Heart left ventricle (tissue), 16 donors: ENCODE results near the gene CACNA1C. TPM values are rescaled to one million over a fixed set of nuclear protein-coding genes. Genes with fewer than 3 reads are reported as not detected.

Experiments used
- ATAC-seq, 4 donors: fragments of 200-7000 bp; cut with Tn5 transposase; one replicate each; pipeline ENCODE4 v1.9.1; 2020 to 2022; ENCODE audit warnings: moderate library complexity in 4 of 4, mild to moderate bottlenecking in 3 of 4, moderate number of reproducible peaks in 1 of 4
- DNase-seq, 5 donors: peaks; one replicate each; pipeline ENCODE4 v3.0.0-alpha.2; 2020
- H3K27ac ChIP-seq, 12 donors: fragments of 200-600 bp; sonication (generic) in 4 of 12; one replicate each; pipeline versions ENCODE4 v1.5.0 to v1.8.0; 2016 to 2022; ENCODE audit warnings: mild to moderate bottlenecking in 2 of 12
- H3K27me3 ChIP-seq, 9 donors: fragments of 200-600 bp; sonication (generic) in 2 of 9; one replicate each; pipeline versions ENCODE4 v1.5.1 to v1.8.0; 2016 to 2022; ENCODE audit warnings: mild to moderate bottlenecking in 3 of 9
- H3K36me3 ChIP-seq, 9 donors: fragments of 200-600 bp; sonication (generic) in 2 of 9; one replicate each; pipeline versions ENCODE4 v1.5.0 to v1.8.0; 2018 to 2022; ENCODE audit warnings: mild to moderate bottlenecking in 2 of 9
- H3K4me1 ChIP-seq, 12 donors: fragments of 200-600 bp; sonication (generic) in 4 of 12; one replicate each; pipeline versions ENCODE4 v1.5.0 to v1.8.0; 2016 to 2022; ENCODE audit warnings: mild to moderate bottlenecking in 3 of 12
- H3K4me3 ChIP-seq, 12 donors: fragments of 200-600 bp; sonication (generic) in 4 of 12; one replicate each; pipeline versions ENCODE4 v1.5.0 to v1.8.0; 2017 to 2022; ENCODE audit warnings: mild to moderate bottlenecking in 9 of 12, moderate library complexity in 4 of 12
- H3K9me3 ChIP-seq, 12 donors: fragments of 200-600 bp; sonication (generic) in 4 of 12; one replicate each; pipeline versions ENCODE4 v1.5.0 to v1.8.0; 2016 to 2022; ENCODE audit warnings: mild to moderate bottlenecking in 1 of 12
- POLR2A ChIP-seq, 2 donors: fragments of 450-650 bp; IDR thresholded peaks; one replicate each; pipeline ENCODE4 v1.6.1; 2017; ENCODE audit warnings: antibody characterized with exemption in 2 of 2, mild to moderate bottlenecking in 2 of 2, moderate library complexity in 2 of 2
- WGBS, 4 donors: extraction: QIAGEN DNeasy Blood & Tissue Kit in 2 of 4; methylation state at CpG; one replicate each; pipeline versions ENCODE4 v1.1.5 to v1.1.7; 2013 to 2018; 5-methylcytosine and 5-hydroxymethylcytosine counted together
- intact Hi-C, 10 donors: fragments of 100-400 bp; cut with DNase I; formaldehyde crosslinking; loops; one replicate each; pipeline versions ENCODE4 v1.11.1 to v1.14.2; 2022
- polyA plus RNA-seq, 2 donors: library from polyadenylated mRNA; stranded (reverse); fragments of 200-250 nt; gene quantifications; one replicate each; pipeline ENCODE4 v1.2.3, GENCODE V29; 2013
- total RNA-seq, 9 donors: library from RNA; depleted of rRNA in 2 of 9; stranded (reverse); fragments of >200 nt in 2 of 9; fragmentation: NEBNext Ultra II Directional in 3 of 9; extraction: Animal tissue kit (Norgen Biotek cat#: 25700) in 3 of 9; gene quantifications; one replicate each; pipeline versions ENCODE4 v1.1.0 to v1.2.4, GENCODE V29; 2016 to 2023
- TF ChIP-seq, protein P1 (sequence below), 12 donors: fragments of 200-600 bp; sonication (generic) in 4 of 12; IDR thresholded peaks; one replicate each; pipeline versions ENCODE4 v1.5.0 to v1.8.0; 2018 to 2022; ENCODE audit warnings: antibody characterized with exemption in 12 of 12, mild to moderate bottlenecking in 5 of 12
- donor health status: ischemic (EF 13 %, LVEDD 7.1; RV severe dilation, severe dysfunction).
- donor health status: healthy with polysubstance abuse.
- donor health status: DM: no; HTN: yes; CAD: no.
- donor health status: DM: no; HTN: no; CAD: no.
- donor health status: ischemic (EF 25% LVEDD 6.9; RV normal size, moderate dysfunction).
- donor health status: ischemic (EF 25% LVEDD 5.7; RV mildly dilated, moderate dysfunction).
- donor health status: healthy.
- donor health status: DM: yes; HTN: yes; CAD: no.
- donor health status: ischemic (EF 35%, LVEDD 5.7; RV mildly dilated, moderate dysfunction).
- donor health status: nonischemic (EF 11% LVEDD 7.7; RV severe dilation, severe dysfunction).
- donor health status: DM: yes; HTN: yes; CAD: no.
- donor health status: PGD.
- donor health status: ischemic (EF 29% LVEDD 5.4; RV normal size, mild dysfunction).
- donor health status: nonischemic (EF 23%, LVEDD 6.1; RV moderate dilation, normal function).

The CACNA1C gene
- total and polyA plus RNA-seq, 11 donors: 41.9 to 196 (median 164) TPM

DNA sequence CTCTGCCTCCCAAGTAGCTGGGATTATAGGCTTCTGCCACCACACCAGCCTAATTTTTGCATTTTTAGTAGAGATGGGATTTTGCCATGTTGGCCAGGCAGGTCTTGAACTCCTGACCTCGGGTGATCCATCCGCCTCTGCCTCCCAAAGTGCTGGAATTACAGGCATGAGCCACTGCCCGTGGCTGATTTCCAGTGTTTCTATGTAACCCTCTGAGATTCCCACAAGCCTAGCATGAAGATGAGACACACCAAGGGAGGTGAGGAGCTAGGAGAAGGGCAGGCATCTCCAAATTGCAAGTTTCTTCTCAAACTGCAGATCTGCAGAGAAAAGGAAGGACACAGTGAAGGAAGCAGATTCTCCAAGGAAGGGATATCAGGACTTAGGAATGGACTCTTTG lies 125.0 kb downstream of the CACNA1C start:
- no peak for ATAC-seq
- no peaks in the 10 kb centered on the region for H3K9me3 ChIP-seq
- 59 to 80% (median 74%) methylated on average over 3 of the region's 3 CpGs for WGBS, 4 donors
- intact Hi-C loops: loop anchor here in 1 of 10 donors (10.0 kb wide), 1 partner anchor 113 kb away; no protein-coding TSS in a partner anchor
- no peak for DNase-seq
- H3K4me1 ChIP-seq: peaks cover 8 to 71% (median 35%) of the 10 kb centered on the region in 12 donors
- H3K36me3 ChIP-seq: peaks cover 0 to 16% (median 0%) of the 10 kb centered on the region in 9 donors
- no peaks in the 10 kb centered on the region for H3K27me3 ChIP-seq
- H3K4me3 ChIP-seq: no peak overlapping the region
- no peak for TF ChIP-seq POLR2A (IDR thresholded peaks at IDR 0.05)
- TF ChIP-seq, protein P1, sequence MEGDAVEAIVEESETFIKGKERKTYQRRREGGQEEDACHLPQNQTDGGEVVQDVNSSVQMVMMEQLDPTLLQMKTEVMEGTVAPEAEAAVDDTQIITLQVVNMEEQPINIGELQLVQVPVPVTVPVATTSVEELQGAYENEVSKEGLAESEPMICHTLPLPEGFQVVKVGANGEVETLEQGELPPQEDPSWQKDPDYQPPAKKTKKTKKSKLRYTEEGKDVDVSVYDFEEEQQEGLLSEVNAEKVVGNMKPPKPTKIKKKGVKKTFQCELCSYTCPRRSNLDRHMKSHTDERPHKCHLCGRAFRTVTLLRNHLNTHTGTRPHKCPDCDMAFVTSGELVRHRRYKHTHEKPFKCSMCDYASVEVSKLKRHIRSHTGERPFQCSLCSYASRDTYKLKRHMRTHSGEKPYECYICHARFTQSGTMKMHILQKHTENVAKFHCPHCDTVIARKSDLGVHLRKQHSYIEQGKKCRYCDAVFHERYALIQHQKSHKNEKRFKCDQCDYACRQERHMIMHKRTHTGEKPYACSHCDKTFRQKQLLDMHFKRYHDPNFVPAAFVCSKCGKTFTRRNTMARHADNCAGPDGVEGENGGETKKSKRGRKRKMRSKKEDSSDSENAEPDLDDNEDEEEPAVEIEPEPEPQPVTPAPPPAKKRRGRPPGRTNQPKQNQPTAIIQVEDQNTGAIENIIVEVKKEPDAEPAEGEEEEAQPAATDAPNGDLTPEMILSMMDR (IDR thresholded peaks at IDR 0.05): no peak
- H3K27ac ChIP-seq: peak overlapping the region in 4 of 12 donors; percentile 25 to 85 (median 82)

DNA sequence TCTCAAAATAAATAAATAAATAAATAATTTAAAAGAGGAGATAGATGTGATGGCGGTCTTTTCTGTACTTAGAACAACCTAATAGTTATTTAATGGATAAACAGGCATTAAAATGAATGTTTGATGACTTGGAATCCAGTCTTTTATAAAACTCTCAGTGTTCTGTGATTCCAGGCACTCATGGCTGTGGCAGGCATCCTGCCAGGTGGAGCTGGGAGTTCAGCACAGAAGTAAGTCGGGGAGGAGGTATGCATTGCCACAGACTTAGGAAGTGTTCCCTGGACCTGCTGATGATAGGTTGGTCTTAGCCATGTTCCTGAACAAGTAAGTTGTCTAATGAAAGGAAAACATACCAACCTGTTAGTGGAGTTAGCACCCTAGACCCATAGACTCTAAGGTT lies 126.3 kb downstream of the CACNA1C start:
- no peak for ATAC-seq
- DNase-seq: no peak
- intact Hi-C loops: loop anchor here in 1 of 10 donors (10.0 kb wide), 1 partner anchor 114 kb away; no protein-coding TSS in a partner anchor
- Histone ChIP-seq H3K9me3 (no peaks in the 10 kb centered on the region), H3K36me3 (peaks cover 0 to 16% (median 0%) of the 10 kb centered on the region in 9 donors), H3K4me3 (no peak overlapping the region), H3K4me1 (peaks cover 9 to 69% (median 37%) of the 10 kb centered on the region in 12 donors), H3K27me3 (no peaks in the 10 kb centered on the region), H3K27ac (peak overlapping the region in 9 of 12 donors; percentile 25 to 90 (median 81))
- TF ChIP-seq, protein P1 (IDR thresholded peaks at IDR 0.05): no peak
- TF ChIP-seq POLR2A (IDR thresholded peaks at IDR 0.05): no peak
- WGBS, 4 donors: 68 to 85% (median 79%) methylated on average over 2 of the region's 2 CpGs

DNA sequence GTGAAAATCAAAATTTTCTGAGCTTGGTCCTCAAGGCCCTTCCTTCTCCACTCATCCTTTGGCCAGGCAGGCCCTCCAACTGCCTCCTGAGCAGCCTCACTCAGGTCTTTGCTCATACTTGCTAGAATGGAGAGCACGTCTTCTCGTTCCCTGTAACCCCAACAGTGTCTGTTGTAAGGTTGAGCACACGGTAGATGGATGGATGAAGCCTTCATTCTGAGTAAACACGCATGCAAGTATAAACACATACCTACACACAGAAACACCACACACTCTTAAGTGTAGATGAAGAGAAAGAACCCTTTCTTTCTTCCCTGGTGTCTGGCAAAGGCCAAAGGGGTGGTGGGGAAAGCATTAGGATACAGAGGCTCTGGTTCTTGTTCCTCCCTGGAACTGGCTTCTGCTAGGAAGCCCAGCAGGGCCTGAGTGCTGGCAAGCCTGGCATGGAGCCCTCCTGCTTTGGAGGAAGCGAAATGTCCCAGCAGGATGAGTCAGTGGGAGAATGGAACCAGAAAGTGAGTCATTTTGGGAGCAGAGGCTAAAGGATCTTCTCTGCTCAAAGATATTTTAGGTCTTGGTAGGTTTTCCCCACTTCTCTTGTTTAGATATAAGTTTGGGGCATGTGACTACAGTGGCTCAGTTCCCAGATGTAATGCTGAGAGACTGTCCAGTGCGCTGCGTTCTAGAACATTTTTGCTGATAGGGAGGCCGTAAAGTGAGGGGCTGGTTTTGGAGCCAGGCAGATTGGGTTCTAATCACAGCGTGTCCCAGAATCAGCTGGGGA lies 127.4 kb downstream of the CACNA1C start:
- 50 to 64% (median 61%) methylated on average over 9 of the region's 9 CpGs for WGBS, 4 donors
- Histone ChIP-seq H3K27me3 (no peaks in the 10 kb centered on the region), H3K36me3 (peaks cover 0 to 16% (median 0%) of the 10 kb centered on the region in 9 donors), H3K27ac (peak overlapping the region; percentile 56 to 90 (median 78)), H3K4me1 (peaks cover 9 to 70% (median 46%) of the 10 kb centered on the region in 12 donors), H3K9me3 (no peaks in the 10 kb centered on the region), H3K4me3 (no peak overlapping the region)
- ATAC-seq (peak; percentile 80 to 89 (median 88)), DNase-seq (peak; percentile 51 to 91 (median 81))
- intact Hi-C loops: loop anchor here in 4 of 10 donors (5.0 to 10.0 kb wide), 5 partner anchors 92 to 115 kb away; no protein-coding TSS in a partner anchor
- TF ChIP-seq POLR2A (IDR thresholded peaks at IDR 0.05): no peak
- TF ChIP-seq, protein P1 (IDR thresholded peaks at IDR 0.05): no peak

GRCh38 chr12:2180737-2181082 lies 127.9 kb downstream of the CACNA1C start:
- no peaks in the 10 kb centered on the region for H3K9me3 ChIP-seq
- no peak overlapping the region for H3K4me3 ChIP-seq
- peak overlapping the region; percentile 56 to 85 (median 77) for H3K27ac ChIP-seq
- peaks cover 9 to 72% (median 46%) of the 10 kb centered on the region in 12 donors for H3K4me1 ChIP-seq
- ATAC-seq (peak; percentile 68 to 79 (median 76)), DNase-seq (peak in 1 of 5 donors; percentile 60)
- intact Hi-C loops: loop anchor here in 3 of 10 donors (5.0 to 10.0 kb wide), 4 partner anchors 92 to 106 kb away; no protein-coding TSS in a partner anchor
- TF ChIP-seq, protein P1 (IDR thresholded peaks at IDR 0.05): no peak
- no peak for TF ChIP-seq POLR2A (IDR thresholded peaks at IDR 0.05)
- H3K36me3 ChIP-seq: peaks cover 0 to 17% (median 0%) of the 10 kb centered on the region in 9 donors
- WGBS, 4 donors: 33 to 59% (median 38%) methylated on average over 3 of the region's 3 CpGs
- no peaks in the 10 kb centered on the region for H3K27me3 ChIP-seq
